ENCODE results near the gene PIK3C3. TPM values are rescaled to one million over a fixed set of nuclear protein-coding genes. Genes with fewer than 3 reads are reported as not detected.

PIK3C3 gene
- polyA plus RNA-seq (ENCODE audit: insufficient read length in 10 of 10), result 10 to 100 TPM; 32.7 to 48.0 (median 39.0) TPM
- long read RNA-seq, donor 1, full-length matches to known transcripts, result 1 of 11 reads
- long read RNA-seq, donor 1, partial matches to known transcripts, result 10 of 11 reads
- long read RNA-seq, donor 1, other reads (novel, unspliced or antisense), result 0 of 11 reads
- long read RNA-seq, donor 2, full-length matches to known transcripts, result 3 of 10 reads
- long read RNA-seq, donor 2, partial matches to known transcripts, result 7 of 10 reads
- long read RNA-seq, donor 2, other reads (novel, unspliced or antisense), result 0 of 10 reads
- long read RNA-seq, donor 3, result 0 reads
- long read RNA-seq, donor 4, full-length matches to known transcripts, result 1 of 1 reads
- long read RNA-seq, donor 4, partial matches to known transcripts, result 0 of 1 reads
- long read RNA-seq, donor 4, other reads (novel, unspliced or antisense), result 0 of 1 reads
- long read RNA-seq, donor 5, full-length matches to known transcripts, result 4 of 4 reads
- long read RNA-seq, donor 5, partial matches to known transcripts, result 0 of 4 reads
- long read RNA-seq, donor 5, other reads (novel, unspliced or antisense), result 0 of 4 reads
- long read RNA-seq, donor 6, full-length matches to known transcripts, result 3 of 3 reads
- long read RNA-seq, donor 6, partial matches to known transcripts, result 0 of 3 reads
- long read RNA-seq, donor 6, other reads (novel, unspliced or antisense), result 0 of 3 reads
- long read RNA-seq, donor 7, full-length matches to known transcripts, result 1 of 1 reads
- long read RNA-seq, donor 7, partial matches to known transcripts, result 0 of 1 reads
- long read RNA-seq, donor 7, other reads (novel, unspliced or antisense), result 0 of 1 reads
- long read RNA-seq, donor 8, full-length matches to known transcripts, result 3 of 9 reads
- long read RNA-seq, donor 8, partial matches to known transcripts, result 6 of 9 reads
- long read RNA-seq, donor 8, other reads (novel, unspliced or antisense), result 0 of 9 reads
- long read RNA-seq, donor 9, result 0 reads

- DNase-seq, result peak; percentile 98 to 99 (median 98)
Measured at GRCh38 chr18:41954827-41955613, at the start of gene PIK3C3. Gene PIK3C3, plus strand, starts transcription at chr18:41955234. Its CDS starts 58 bp downstream, at chr18:41955292.

DNA sequence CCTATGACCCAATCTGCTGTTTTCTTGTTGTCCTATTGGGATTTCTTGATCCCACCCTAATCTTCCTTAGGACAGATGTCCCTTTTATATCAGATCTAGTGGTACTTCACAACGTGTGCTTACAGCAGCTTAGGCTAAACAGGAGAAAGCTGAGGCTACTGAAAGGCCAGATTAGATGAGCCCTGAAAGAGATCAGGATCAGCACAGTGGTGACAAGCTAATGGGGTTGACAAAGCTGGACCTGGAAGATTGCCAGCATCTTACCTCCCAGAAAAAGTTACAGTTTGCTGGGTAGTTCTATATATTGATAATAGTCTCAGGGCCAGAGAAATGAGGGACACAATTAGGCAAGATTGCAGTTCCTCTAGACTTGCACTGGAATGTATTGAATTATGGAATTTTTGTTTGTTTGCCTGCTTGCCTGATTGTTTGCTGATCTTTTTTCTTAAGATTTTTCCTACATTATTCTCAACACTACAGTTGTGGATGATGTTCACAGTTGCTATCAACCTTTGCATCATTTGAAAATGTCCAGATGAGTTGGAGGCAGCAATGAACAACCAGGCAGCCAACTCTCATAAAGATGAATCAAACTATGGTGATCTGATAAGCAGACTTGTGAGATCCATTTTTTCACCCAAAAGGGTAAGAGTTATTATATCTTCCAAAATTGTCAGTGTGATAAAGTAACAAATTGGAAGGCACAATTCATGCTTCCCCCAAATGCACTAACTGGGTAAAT lies 49.1 kb upstream of the PIK3C3 start:
- DNase-seq, result no peak

DNA sequence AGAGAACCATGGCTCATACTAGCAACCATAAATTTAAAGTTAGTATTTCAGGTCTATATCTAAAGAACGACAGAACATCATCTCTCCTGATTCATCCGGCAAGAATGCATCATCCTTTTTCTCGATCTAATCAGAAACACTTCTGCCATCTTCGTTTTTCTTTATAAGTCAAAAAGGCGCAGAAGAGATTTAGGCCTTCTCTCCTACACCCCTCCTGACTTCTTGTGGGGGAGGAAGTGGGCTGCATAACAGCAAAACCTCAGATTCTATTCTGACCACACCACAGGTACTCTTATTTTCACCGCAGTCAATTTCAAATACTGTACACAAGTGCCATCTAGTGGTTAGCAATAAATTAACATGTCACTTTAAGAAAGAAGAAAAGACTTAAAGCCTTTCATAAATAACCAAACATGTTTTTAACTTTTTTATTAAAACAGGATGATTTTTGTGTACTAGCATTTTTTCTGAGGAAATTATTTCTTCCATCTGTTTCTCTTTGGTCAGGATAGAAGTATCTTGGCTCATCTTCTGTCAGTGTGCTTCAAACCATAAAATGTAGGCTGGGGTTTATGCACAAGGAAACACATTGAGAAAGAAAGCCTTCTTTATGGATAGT lies 48.4 kb upstream of the PIK3C3 start:
- peak; percentile 29 to 53 (median 43) for DNase-seq

DNA sequence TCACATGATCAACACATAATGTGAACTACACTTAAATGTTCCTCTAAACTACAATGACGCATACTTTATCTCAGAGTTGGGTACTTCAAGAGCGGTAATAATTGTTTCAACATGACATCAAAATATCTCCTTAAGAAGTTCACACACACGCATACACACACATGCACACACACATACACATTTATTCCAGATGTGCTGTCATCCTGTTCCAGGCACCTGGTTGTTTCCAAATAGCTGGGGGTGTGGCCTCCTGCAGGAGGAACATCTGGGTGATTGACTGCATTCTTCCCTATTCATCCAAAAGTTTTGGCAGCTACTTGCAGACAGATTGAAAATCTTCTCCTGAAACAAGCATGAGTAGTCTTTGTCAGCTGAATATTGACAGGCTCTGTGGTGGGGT lies 37.9 kb upstream of the PIK3C3 start:
- peak; percentile 11 to 45 (median 20) for DNase-seq

- DNase-seq, result no peak
Measured at GRCh38 chr18:41921770-41922169, 33.3 kb upstream of the PIK3C3 start.

GRCh38 chr18:41922176-41922575 lies 32.9 kb upstream of the PIK3C3 start:
- DNase-seq, result no peak

DNA sequence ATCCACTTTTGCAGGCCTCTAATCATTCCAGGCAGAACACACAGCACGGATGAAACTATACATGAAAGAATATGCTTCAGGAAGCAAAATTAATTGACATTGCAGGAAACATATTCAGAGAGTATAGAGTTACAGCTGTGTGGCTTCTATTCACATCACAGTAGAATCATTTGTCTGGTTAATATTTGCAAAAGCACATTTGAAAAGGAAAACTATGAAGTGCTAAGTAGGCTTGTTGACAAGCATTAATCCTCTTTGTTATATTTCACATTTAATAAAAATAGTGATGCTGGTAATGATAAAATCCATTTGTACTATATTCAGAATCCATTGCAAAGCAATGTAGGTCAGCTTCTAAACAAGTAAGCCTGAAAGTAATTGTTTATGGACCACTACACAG lies 32.2 kb upstream of the PIK3C3 start:
- no peak for DNase-seq

DNA sequence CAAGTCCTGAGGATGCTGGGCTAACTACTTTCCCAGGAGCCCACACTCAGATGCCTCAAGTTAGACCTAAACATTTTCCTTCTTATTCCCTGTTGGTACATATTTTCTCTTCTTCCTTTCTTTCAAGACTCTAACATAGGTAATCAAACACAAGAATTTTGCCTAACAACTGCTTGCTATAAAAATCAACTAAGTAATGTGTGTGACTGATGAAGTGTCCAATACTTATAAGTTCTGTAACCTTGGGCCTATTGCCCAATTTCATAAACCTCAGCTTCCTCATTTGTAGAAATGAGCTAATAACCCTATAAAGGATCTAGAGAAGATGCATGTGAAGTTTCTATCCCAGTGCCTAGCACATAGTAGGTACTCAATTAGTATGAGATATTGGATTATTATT lies 31.6 kb upstream of the PIK3C3 start:
- DNase-seq, result no peak

DNA sequence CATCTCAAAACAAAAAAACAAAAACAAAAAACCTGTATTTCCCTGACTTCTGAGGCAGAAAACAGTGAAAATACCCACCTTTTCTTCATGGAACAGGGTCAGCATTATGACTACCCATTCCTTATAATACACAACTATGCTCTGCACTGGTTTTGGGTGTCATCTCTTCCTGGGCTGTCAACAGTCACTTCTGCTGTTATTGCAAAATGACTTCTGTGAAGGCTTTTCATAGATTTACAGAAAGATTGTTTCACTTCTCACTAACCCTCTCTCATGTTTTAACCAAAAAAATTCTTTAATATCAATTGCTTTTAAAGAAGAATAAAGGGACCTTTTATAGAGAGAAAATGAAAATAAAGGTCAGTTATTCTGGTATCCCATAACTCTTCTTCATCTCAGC lies 26.5 kb upstream of the PIK3C3 start:
- no peak for DNase-seq

DNA sequence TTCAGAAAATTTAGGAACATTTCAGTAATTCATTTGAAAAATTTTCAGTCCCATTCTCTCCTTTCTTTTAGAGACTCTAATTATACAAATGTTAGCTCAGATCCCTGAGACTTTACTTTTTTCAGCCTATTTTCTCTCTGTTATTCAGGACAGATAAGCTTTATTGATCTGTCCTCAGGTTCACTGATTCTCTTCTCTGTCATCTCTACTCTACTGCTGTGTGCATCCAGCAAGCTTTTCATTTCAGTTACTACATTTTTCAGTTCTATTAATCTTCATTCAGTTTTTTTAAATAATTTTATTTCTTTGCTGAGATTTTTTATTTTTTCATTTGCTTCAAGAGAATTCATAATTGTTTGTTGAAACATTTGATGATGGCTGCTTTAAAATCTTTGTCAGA lies 22.1 kb upstream of the PIK3C3 start:
- no peak for DNase-seq

- DNase-seq, result no peak
Measured at GRCh38 chr18:41933778-41934177, 21.3 kb upstream of the PIK3C3 start.

DNA sequence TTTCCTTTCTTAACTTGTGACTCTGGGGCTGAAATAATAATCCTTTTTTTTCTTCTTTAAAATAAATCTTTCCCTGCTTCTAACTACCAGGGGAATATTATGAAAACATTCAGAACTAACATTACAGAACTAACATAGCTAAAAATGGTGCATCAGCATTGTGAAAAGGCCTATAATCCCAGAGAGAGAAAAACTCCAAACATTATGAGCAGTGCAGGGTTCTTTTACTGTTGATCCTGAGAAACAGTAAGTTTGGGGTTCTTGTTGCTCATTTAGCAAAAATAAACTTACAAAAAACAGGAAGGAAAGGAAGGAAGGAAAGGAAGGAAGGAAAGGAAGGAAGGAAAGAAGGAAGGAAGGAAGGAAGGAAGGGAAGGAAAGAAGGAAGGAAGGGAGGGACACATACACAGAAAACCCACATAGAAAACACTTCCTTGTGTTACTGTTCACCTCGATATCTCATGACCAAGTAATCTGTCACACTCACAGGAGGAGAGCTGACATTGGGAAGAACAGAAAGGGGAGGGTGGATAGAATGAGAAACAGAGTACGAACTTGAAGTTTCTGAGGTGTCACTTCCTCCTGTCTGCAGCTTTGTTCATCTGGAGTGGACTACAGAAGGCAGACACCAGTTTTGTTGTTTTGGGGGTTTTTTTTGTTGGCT lies 18.4 kb upstream of the PIK3C3 start:
- DNase-seq, result peak in 1 of 3 donors; percentile 14

- peak in 1 of 3 donors; percentile 84 for DNase-seq
Measured at GRCh38 chr18:41938445-41938844, 16.6 kb upstream of the PIK3C3 start.

DNA sequence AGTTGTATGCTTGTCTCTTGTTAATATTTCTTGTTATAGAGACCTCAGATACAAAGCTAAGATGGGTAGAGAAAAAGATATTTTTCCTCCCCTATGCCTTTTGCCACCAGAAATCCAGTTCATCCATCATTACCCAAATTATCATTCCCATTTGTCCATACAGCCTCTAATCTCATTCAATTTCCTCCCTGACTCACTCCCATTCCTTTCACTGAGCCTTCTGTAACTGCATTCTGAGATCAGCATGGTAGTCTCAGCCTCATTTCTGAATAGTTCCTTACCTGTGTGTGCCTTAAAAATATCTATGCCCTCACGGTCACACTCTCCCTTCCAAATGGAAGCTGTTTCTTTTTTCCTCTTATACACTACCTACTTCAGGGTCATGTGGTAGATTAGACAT lies 15.7 kb upstream of the PIK3C3 start:
- DNase-seq, result no peak

DNA sequence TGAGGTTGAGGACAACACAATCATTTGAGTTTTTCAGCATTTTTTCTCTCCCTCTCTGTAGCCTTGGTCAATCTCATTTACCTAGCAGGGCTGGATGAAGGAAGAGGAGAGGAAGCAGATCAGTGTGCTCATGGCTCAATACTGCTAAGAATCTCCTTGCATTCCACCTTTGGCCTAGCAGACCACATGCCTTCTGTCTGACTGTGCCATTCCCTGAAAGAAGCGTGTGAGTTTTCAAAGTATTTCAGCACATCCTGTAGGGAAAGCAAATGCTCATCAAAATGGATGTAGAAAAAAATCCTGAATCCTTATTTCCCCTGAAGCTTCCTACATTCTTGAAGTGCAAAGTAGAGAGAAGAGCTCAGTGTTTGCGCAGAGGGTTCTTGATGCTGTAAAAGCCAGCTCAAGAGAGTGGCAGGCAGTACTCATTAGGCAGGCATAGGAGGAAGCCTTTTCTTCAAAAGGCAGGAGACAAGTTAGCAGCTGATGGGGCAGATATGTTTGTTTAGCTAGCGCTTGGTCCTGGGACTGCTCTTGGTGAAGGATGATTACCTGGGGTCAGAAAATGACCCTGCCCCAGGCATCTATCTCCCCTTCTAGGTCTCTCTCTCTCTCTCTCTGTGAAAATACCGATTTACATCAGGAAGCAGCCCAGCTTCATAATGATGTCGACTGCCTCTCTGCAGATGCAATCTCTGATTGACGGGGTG lies 14.4 kb upstream of the PIK3C3 start:
- peak in 1 of 3 donors; percentile 86 for DNase-seq

DNA sequence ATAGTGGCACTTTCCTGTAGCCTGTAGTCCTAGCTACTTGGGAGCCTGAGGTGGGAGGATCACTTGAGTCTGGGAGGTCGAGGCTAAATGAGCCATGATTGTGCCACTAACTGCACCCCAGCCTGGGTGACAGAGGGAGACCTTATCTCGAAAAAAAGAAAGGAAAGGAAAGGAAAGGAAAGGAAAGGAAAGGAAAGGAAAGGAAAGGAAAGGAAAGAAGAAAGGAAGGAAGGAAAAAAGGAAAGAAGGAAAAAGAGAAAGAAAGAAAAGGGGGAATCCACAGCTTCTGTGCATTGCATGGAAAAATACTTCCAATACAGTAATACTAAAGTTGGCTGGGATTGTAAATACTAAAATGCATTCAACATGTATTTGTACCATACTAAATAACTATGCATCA lies 12.8 kb upstream of the PIK3C3 start:
- no peak for DNase-seq

GRCh38 chr18:41948544-41949110 lies 6.4 kb upstream of the PIK3C3 start:
- no peak for DNase-seq

DNA sequence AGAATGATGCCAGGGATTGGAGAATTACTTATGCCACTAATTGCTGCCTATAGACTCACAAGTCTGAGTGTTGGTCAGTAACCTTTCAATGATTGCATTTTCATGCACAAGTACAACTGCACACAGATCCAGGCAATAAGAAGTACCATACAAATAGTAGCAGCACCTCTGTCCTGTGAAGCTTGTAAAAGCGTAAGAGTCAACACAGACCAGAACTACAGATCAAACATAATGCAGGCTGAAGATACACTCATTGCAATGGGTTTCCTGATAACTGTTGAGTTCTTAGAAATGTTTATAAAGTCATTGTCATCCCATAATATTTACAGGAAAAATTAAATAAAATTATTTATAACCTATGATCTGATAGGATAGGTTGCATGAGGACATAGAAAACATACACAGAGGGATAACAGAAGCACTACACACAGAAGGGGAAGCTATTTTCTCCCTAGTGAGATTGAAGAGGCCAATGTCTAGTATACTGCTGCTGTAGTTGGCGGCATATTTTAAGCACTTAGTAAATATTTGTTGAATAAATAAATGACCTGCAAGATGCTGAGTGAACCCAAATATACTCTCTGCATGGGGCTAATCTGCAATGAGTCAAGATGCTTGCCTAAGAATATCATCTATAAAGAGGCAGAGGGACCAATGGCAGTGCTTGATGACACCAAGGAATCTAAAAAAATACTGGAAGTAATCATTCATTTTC lies 5.7 kb upstream of the PIK3C3 start:
- DNase-seq, result no peak
